Keratinocyte (primary cell): ENCODE data around the gene ACYP1. TPM values are rescaled to one million over a fixed set of nuclear protein-coding genes. Genes with fewer than 3 reads are reported as not detected.

Experiments
- DNase-seq: peaks from one replicate; pipeline ENCODE4 v3.0.0-alpha.2; 2011; ENCODE audit warnings: low read depth, missing footprints, low spot score
- FAIRE-seq: peaks from 2 replicates; lab custom pipeline; 2011; peaks lifted over from hg19 to GRCh38; lab: Jason Lieb, UNC
- H2AFZ ChIP-seq: 2 replicates; pipeline ENCODE4 v1.6.0; 2012; ENCODE audit warnings: low read length, control low read depth, inconsistent platforms; ENCODE audit not compliant: control insufficient read depth
- H3K27ac ChIP-seq: 2 replicates; pipeline ENCODE4 v1.5.1; 2011; ENCODE audit warnings: low read length; ENCODE audit not compliant: control insufficient read depth, insufficient read depth
- H3K27me3 ChIP-seq: 3 replicates; pipeline ENCODE4 v1.6.0; 2011; ENCODE audit warnings: low read length; ENCODE audit not compliant: control insufficient read depth, insufficient read depth; ENCODE audit errors: extremely low read depth
- H3K36me3 ChIP-seq, 2 experiments: 2 replicates in 1 of 2; 3 replicates in 1 of 2; pipeline ENCODE4 v1.5.1; 2011; ENCODE audit warnings: low read length in 2 of 2, mild to moderate bottlenecking in 1 of 2; ENCODE audit not compliant: control insufficient read depth in 2 of 2, insufficient read depth in 2 of 2; ENCODE audit errors: extremely low read depth in 1 of 2
- H3K4me1 ChIP-seq: 3 replicates; pipeline ENCODE4 v1.5.1; 2011; ENCODE audit warnings: low read length; ENCODE audit not compliant: control insufficient read depth, insufficient read depth; ENCODE audit errors: extremely low read depth
- H3K4me2 ChIP-seq: 3 replicates; pipeline ENCODE4 v1.6.0; 2011; ENCODE audit warnings: low read depth, low read length; ENCODE audit not compliant: control insufficient read depth, insufficient read depth; ENCODE audit errors: extremely low read depth
- H3K4me3 ChIP-seq, 3 experiments: fragments of 200-600 bp in 1 of 3; sonication (generic) in 1 of 3; 2 replicates in 2 of 3; 3 replicates in 1 of 3; pipeline ENCODE4 v1.5.1; 2011 to 2016; ENCODE audit warnings: low read length in 3 of 3, mild to moderate bottlenecking in 3 of 3, control low read depth in 2 of 3, inconsistent platforms in 1 of 3, low read depth in 1 of 3, mixed read lengths in 1 of 3, mixed run types in 1 of 3, moderate library complexity in 1 of 3; ENCODE audit not compliant: control insufficient read depth in 2 of 3, insufficient read depth in 2 of 3; ENCODE audit errors: extremely low read depth in 1 of 3
- H3K79me2 ChIP-seq: 2 replicates; pipeline ENCODE4 v1.6.0; 2012; ENCODE audit warnings: low read length; ENCODE audit not compliant: control insufficient read depth, insufficient read depth
- H3K9ac ChIP-seq: 3 replicates; pipeline ENCODE4 v1.6.0; 2011; ENCODE audit warnings: low read length; ENCODE audit not compliant: control insufficient read depth, insufficient read depth; ENCODE audit errors: extremely low read depth
- H3K9me1 ChIP-seq: 3 replicates; pipeline ENCODE4 v1.6.0; 2011; ENCODE audit warnings: low read length; ENCODE audit not compliant: control insufficient read depth, insufficient read depth; ENCODE audit errors: extremely low read depth
- H3K9me3 ChIP-seq: 2 replicates; pipeline ENCODE4 v1.5.1; 2012; ENCODE audit warnings: low read depth, low read length; ENCODE audit not compliant: control insufficient read depth
- H4K20me1 ChIP-seq: 3 replicates; pipeline ENCODE4 v1.6.0; 2011; ENCODE audit warnings: low read length; ENCODE audit not compliant: control insufficient read depth, insufficient read depth; ENCODE audit errors: extremely low read depth
- CTCF ChIP-seq, 3 experiments: IDR thresholded peaks in 1 of 3; conservative IDR thresholded peaks in 1 of 3; optimal IDR thresholded peaks in 1 of 3; 2 replicates in 2 of 3; 3 replicates in 1 of 3; pipeline versions ENCODE3 to v1.5.1; 2011; ENCODE audit warnings: low read length in 3 of 3, mild to moderate bottlenecking in 3 of 3, moderate library complexity in 2 of 3, control low read depth in 1 of 3, inconsistent platforms in 1 of 3; ENCODE audit not compliant: insufficient read depth in 2 of 3; ENCODE audit errors: extremely low read depth in 1 of 3
- EZH2 ChIP-seq: IDR thresholded peaks from one replicate; pipeline ENCODE4 v1.6.1; 2012; ENCODE audit warnings: inconsistent platforms, mild to moderate bottlenecking, low read length, moderate library complexity
- dilution Hi-C: fragments of 300-500 bp; cut with MboI; formaldehyde crosslinking; loops from one replicate; pipeline ENCODE4 v1.7.0; 2020; ENCODE audit warnings: low sequenced_read_pairs; ENCODE audit not compliant: extremely low pct_ligation_motif_present
- polyA plus RNA-seq, 5 experiments: library from polyadenylated mRNA; depleted of rRNA in 3 of 5; stranded (reverse) in 3 of 5; stranded (forward) in 1 of 5; unstranded in 1 of 5; fragments of >200 nt; gene quantifications; 1 replicate in 1 of 5; 2 replicates in 3 of 5; 3 replicates in 1 of 5; pipeline versions ENCODE4 v1.2.1 to v1.2.3, GENCODE V29; 2011 to 2012; ENCODE audit warnings: missing spikeins in 2 of 5, low read depth in 1 of 5, low replicate concordance in 1 of 5

ACYP1 gene
- polyA plus RNA-seq, 1 donor (not counting 4 experiments of a cell fraction or from before 2014, with no cell fraction given), result 32.9 TPM

DNA sequence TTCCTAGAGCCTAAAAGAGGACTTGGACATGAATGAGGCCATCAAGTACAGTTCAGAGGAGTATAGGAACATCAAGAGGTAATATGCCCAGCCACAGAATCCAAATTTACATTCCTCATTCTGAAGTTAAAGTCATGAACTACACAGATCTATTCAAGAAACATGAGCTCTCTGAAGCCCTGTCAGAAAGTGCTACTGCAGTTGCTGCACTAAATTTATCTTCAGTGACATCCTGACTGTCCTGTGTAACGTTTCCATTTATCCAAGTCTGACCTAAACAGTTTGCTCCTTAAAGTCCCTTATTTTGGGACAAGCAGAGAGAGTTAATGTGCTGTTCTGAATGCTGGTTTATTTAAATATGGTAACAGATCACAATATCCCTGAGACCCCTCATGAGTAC, 34.9 kb upstream of the ACYP1 start:
- H3K27me3 ChIP-seq, result no peaks in the 10 kb centered on the region
- no peaks in the 10 kb centered on the region for H3K79me2 ChIP-seq
- FAIRE-seq (no peak), DNase-seq (no peak)
- H4K20me1 ChIP-seq, result no peaks in the 10 kb centered on the region
- no peak overlapping the region for H3K9ac ChIP-seq
- peaks cover 11 to 14% of the 10 kb centered on the region in 2 experiments for H3K36me3 ChIP-seq
- H2AFZ ChIP-seq, result no peak overlapping the region
- no peak overlapping the region for H3K4me2 ChIP-seq
- no peaks in the 10 kb centered on the region for H3K9me3 ChIP-seq
- no peak overlapping the region for H3K4me3 ChIP-seq
- no peak overlapping the region for H3K27ac ChIP-seq
- H3K9me1 ChIP-seq, result no peaks in the 10 kb centered on the region
- no peaks in the 10 kb centered on the region for H3K4me1 ChIP-seq
- dilution Hi-C loops, result no loop called here
- TF ChIP-seq CTCF (optimal IDR thresholded peaks at IDR 0.05 in 1 of 3, IDR thresholded peaks at IDR 0.05 in 1 of 3, conservative IDR thresholded peaks at IDR 0.05 in 1 of 3; ENCODE audit: extremely low read depth in 1 of 3, insufficient read depth in 2 of 3, low read length in 3 of 3) (no peak), EZH2 (no peak)

DNA sequence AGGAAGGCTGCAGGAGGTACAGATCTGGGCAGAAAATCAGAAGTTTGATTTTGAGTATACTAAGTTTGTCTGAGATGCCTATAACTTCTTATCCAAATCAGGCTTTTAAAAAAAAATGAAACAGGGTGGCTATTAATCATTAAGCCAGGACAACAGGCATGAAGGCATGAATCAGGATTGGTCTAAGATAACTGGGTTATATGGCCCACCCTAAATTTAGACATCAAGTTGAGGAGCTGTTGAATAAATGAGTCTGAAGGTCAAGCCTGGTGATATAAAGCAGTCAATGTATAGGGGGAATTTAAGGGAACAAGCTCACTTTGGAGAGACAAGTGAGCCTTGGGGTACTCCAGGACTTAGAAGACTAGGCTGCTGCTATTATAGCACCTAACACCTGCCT, 34.4 kb upstream of the ACYP1 start:
- Histone ChIP-seq H3K9me1 (no peaks in the 10 kb centered on the region), H3K4me3 (no peak overlapping the region), H3K9ac (no peak overlapping the region), H3K4me1 (no peaks in the 10 kb centered on the region), H3K4me2 (no peak overlapping the region), H3K27ac (no peak overlapping the region), H3K9me3 (no peaks in the 10 kb centered on the region), H2AFZ (no peak overlapping the region), H3K79me2 (no peaks in the 10 kb centered on the region), H3K36me3 (peaks cover 11 to 14% of the 10 kb centered on the region in 2 experiments), H3K27me3 (no peaks in the 10 kb centered on the region), H4K20me1 (no peaks in the 10 kb centered on the region)
- FAIRE-seq (no peak), DNase-seq (no peak)
- no peak for TF ChIP-seq EZH2
- no peak for TF ChIP-seq CTCF (optimal IDR thresholded peaks at IDR 0.05 in 1 of 3, IDR thresholded peaks at IDR 0.05 in 1 of 3, conservative IDR thresholded peaks at IDR 0.05 in 1 of 3; ENCODE audit: extremely low read depth in 1 of 3, insufficient read depth in 2 of 3, low read length in 3 of 3)
- dilution Hi-C loops, result no loop called here
